Stimulated activated naive CD8-positive, alpha-beta T cell treated with anti-CD3 and anti-CD28 coated beads, Interleukin-15, Interleukin-2, amounts not matched to agents 100 U/mL and 50 U/mL, for 24 hours (primary cell): ENCODE data around the gene METTL6.
"Not testable (repeated sequence)": the region's sequence is repeated elsewhere in the genome, so short reads cannot be mapped to it uniquely, and the experiment has no call there.

ENCODE experiments used
- ATAC-seq: fragments of 150-1000 bp; cut with Tn5 transposase; one replicate; pipeline ENCODE4 v1.10.0; 2021
- DNase-seq: peaks from one replicate; pipeline ENCODE4 v3.0.0; 2021

METTL6 gene

DNA sequence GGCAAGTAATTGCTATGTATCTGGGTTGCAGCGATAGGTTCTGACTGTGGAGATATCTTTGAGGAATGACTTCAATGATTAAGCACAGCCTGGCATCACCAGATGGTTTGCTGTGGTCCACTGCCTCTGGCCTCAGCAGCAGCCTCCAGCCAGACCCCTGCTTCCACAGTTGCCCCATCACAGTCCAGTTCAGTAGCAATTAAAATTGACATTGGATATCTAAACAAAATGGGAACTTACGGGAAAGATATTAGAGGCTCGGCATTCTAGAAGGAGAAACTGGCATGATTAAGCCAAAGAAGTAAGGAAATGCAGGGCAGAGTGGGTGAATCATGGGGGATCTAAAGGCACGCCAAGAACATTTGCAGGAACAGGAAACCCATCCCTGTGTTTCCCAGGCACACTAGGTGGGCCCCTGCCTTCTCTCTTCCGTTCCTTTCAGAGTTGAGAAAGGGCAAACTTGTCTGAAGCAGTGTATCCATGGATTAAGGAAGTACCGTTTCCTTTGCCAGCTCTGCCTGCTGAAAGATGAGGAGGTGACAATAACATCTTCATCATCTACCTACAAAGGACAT, 58.7 kb downstream of the METTL6 start:
- no peak for DNase-seq

DNA sequence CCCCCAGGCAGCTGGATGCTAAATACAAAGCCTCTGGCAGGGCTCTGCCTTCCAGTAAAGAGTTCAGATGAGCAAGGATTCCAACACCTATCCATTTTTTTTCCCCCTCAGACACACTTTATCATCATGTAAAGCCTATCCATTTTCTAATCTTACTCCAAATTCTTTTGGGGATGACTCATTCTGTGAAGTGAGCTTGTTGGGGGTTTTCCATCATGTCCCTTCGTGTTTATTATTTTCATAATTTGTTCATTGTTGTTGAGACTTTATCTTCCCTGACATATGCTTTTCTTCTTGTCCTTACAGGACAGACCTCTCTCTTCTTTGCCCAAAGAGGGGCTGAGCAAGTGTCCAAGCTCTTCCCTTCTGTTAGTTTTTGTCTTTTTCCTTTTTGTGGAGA, 60.3 kb downstream of the METTL6 start:
- no peak for DNase-seq
- no peak for ATAC-seq

More for the DNA sequence above, 58.7 kb downstream of the METTL6 start:
- ATAC-seq = no peak

DNA sequence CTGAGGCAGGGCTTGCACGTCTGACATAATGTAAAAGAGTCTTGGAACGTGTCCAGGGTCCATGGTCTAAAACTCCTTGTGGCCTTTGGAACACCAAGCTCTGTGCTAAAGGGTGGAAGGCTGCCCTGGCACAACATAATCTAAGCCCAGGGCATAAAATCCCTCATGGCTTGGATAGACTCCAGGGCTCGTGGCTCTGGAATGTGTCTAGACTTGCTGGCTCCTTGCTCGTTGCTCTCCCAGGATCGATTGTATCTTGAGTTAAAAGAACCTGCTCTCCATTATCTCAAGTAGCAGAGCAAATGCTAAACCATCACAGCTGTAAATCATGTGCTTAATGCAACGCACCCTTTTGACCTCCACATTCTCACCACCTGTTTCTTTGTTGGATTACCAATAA, 63.3 kb downstream of the METTL6 start:
- not testable (repeated sequence) for DNase-seq, ATAC-seq

DNA sequence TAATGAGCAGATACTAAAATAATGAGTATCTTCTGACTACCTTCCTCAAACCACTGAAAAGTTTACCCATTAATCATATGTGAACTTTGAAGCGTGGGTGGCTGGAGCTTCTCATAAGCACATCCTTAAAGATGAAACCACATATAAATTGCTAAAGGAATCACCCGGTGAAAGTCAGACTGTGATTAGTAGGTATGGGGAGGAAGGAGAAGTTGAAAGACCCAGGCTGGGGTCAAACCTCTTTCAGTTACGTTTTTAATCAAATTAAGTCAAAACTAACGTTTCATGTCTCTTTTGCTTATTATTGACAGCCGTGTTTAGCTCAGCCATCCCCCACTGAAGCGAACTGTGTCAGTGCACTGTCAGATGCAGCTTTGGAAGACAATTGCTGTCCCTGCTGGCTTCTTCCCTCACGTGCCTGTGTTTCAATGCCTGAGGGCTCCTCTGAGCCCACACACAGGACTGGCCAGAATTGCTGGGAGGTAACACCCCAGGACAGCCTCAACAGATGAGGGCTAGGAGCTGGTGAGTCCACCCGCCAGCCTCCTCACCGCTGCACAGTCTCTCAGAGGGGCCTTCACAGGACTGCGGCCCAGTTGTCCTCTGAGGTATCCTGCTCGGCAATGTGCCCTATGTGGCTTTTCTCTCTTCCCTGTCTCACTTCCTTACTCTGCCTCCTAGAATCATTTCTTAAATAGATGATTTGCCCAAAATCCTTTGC, 65.7 kb downstream of the METTL6 start:
- DNase-seq (peak; percentile 63), ATAC-seq (peak; percentile 95)

DNA sequence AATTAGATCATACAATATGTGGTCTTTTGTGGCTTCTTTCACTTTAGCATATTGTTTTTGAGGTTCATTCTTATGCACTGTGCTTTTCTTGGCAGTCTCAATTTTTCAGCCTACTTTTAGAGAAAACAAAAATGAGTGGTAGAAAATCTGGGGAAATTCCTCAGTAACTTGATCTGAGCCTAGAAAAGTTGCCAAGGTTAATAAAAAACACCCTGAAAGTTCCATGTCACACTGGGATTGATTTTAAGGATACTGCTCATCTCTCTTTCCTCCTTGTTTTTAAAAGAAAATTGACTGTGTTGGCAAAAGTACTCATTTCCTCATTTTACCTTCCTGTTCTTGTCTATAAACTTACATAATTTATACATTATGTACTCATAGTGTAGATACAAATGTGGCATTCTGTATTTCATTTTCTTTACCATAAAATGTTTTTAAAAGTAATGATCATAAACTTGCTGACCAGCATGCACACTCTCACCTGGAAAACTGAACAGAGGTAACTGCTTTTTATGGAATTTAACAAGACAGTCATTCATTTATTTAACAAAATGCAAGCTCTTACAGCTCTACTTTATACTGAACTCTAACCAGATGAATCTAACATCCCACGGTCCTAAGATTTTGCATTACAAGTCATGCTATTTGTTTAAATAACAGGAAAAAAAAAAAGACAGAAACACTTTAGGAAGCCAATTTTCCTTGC, 66.4 kb downstream of the METTL6 start:
- DNase-seq (no peak), ATAC-seq (no peak)
